Esophagus squamous epithelium (tissue), 4 donors: Measurements from ENCODE around the gene C15orf40.

Experiments
- POLR2A ChIP-seq, 4 donors: fragments of 450-650 bp; IDR thresholded peaks; one replicate each; pipeline ENCODE4 v1.6.1; 2017; ENCODE audit warnings: antibody characterized with exemption in 4 of 4, mild to moderate bottlenecking in 4 of 4, moderate library complexity in 3 of 4
- TF ChIP-seq, protein P1 (sequence below), 6 experiments: fragments of 450-650 bp in 4 of 6; fragments of 200-600 bp in 2 of 6; sonication (generic) in 2 of 6; IDR thresholded peaks; one replicate each; pipeline ENCODE4 v1.5.1; 2016 to 2019; ENCODE audit warnings: antibody characterized with exemption in 6 of 6, mild to moderate bottlenecking in 4 of 6, moderate library complexity in 4 of 6

DNA sequence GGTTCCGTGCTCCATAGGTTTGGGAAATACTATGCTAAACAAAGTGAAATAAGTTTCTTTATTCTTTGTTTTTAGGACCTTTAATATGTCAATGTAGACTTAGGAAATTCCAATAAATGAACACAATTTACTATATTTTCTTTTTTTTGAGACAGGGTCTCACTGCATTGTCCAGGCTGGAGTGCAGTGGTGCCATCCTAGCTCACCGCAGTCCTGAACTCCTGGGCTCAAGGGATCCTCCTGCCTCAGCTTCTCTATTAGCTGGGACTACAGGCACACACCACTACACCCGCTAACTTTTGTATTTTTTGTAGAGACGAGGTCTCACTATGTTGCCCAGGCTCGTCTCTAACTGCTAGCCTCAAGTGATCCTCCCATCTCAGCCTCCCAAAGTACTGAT is 46.5 kb downstream of the C15orf40 start:
- no peak for TF ChIP-seq POLR2A (IDR thresholded peaks at IDR 0.05)
- TF ChIP-seq, protein P1, sequence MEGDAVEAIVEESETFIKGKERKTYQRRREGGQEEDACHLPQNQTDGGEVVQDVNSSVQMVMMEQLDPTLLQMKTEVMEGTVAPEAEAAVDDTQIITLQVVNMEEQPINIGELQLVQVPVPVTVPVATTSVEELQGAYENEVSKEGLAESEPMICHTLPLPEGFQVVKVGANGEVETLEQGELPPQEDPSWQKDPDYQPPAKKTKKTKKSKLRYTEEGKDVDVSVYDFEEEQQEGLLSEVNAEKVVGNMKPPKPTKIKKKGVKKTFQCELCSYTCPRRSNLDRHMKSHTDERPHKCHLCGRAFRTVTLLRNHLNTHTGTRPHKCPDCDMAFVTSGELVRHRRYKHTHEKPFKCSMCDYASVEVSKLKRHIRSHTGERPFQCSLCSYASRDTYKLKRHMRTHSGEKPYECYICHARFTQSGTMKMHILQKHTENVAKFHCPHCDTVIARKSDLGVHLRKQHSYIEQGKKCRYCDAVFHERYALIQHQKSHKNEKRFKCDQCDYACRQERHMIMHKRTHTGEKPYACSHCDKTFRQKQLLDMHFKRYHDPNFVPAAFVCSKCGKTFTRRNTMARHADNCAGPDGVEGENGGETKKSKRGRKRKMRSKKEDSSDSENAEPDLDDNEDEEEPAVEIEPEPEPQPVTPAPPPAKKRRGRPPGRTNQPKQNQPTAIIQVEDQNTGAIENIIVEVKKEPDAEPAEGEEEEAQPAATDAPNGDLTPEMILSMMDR (IDR thresholded peaks at IDR 0.05): no peak
